Measurements from ENCODE around the gene RPN2. TPM values are rescaled to one million over a fixed set of nuclear protein-coding genes. Genes with fewer than 3 reads are reported as not detected.

RPN2 gene
- total RNA-seq, 1 donor from 2014 or later = 185 TPM

DNA sequence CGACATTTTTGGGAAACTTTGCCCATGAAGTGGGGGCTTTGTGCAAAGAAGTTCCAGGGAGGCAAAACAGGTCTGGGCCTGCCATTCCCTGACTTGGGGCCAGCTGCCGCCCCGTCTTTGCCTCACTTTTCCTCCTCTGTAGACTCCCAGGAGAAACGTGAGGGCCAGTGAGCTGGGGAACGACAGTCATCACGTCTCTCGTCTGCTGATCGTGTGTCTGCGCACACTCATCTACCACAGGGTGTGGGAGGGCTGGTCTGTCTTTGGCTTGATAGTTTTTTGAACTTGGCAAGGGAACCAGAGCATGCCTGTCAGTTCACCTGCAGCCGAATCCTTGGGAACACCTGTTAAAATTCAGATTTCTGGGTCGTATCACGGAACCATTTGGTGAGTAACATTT, 74.0 kb downstream of the RPN2 start:
- Mint-ChIP-seq H3K4me1 (ENCODE audit: low read depth) (no peaks in the 10 kb centered on the region), H3K27me3 (ENCODE audit: low read depth) (peaks cover 5% of the 10 kb centered on the region), H3K9me3 (ENCODE audit: low read depth) (peaks cover 7% of the 10 kb centered on the region), H3K4me3 (ENCODE audit: unreplicated experiment) (no peak overlapping the region), H3K36me3 (ENCODE audit: low read depth) (peaks cover 11% of the 10 kb centered on the region), H3K27ac (ENCODE audit: unreplicated experiment) (no peak overlapping the region)
- DNase-seq (ENCODE audit: low spot score) = no peak
- TF ChIP-seq, protein P1, sequence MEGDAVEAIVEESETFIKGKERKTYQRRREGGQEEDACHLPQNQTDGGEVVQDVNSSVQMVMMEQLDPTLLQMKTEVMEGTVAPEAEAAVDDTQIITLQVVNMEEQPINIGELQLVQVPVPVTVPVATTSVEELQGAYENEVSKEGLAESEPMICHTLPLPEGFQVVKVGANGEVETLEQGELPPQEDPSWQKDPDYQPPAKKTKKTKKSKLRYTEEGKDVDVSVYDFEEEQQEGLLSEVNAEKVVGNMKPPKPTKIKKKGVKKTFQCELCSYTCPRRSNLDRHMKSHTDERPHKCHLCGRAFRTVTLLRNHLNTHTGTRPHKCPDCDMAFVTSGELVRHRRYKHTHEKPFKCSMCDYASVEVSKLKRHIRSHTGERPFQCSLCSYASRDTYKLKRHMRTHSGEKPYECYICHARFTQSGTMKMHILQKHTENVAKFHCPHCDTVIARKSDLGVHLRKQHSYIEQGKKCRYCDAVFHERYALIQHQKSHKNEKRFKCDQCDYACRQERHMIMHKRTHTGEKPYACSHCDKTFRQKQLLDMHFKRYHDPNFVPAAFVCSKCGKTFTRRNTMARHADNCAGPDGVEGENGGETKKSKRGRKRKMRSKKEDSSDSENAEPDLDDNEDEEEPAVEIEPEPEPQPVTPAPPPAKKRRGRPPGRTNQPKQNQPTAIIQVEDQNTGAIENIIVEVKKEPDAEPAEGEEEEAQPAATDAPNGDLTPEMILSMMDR (IDR thresholded peaks at IDR 0.05) = no peak

DNA sequence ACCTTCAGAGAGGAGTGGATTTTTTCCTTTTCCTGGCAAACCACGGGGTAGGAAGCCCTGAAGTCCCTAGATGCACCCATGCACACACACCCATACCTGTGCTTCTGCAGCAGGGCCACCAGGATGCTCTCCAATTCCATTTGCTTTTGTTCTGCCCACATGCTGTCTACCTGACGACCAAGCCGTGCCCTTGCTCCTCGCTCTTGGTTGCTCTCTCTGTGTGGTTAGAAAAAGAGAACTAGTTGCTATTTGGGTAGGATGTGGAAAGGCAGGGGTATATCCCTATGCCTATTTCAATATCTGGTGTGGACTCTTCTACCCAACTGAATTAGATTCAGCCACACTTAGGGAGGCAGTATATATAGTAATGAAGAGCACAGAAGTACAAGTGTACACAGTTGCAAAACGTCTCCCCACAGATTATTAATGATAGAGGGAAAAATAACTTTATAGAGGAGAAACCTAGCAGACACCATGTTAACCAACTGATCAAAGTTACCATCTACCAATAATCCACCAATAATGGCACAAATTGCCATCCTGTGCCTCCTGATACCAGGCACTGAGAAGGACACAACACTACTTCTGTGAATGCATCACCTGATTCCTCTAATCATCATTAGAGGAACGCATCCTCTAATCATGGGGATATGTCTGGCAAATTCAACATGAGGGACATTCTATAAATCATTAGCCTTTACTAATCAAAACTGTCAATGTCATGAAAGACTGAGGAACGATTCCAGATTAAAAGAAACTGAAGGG, 75.2 kb downstream of the RPN2 start:
- DNase-seq (ENCODE audit: low spot score) = no peak
- TF ChIP-seq, protein P1 (IDR thresholded peaks at IDR 0.05) = no peak
- Mint-ChIP-seq H3K36me3 (ENCODE audit: low read depth) (peaks cover 6% of the 10 kb centered on the region), H3K9me3 (ENCODE audit: low read depth) (peaks cover 7% of the 10 kb centered on the region), H3K27me3 (ENCODE audit: low read depth) (peaks cover 13% of the 10 kb centered on the region), H3K27ac (ENCODE audit: unreplicated experiment) (no peak overlapping the region), H3K4me3 (ENCODE audit: unreplicated experiment) (no peak overlapping the region), H3K4me1 (ENCODE audit: low read depth) (no peaks in the 10 kb centered on the region)

DNA sequence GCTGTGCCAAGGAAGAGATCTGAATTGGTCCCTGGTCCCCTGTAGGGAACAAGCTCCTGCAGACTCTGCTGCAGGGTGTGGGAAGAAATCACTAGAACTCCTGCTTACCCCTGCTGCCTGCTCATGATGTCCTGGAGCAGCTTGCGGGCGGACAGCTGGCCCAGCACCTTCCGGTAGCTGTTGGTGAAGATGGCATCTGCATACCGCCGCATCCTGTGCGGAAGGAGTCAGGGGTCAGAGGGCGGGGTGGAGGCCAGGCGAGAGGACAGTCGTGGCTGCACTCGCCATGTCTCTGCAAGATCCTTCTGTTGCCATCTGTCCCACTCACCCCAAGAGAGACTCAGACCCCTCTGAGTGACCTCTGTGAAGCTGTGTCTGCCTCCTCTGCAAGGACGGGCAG, 77.2 kb downstream of the RPN2 start:
- H3K4me1 Mint-ChIP-seq (ENCODE audit: low read depth) = no peaks in the 10 kb centered on the region
- DNase-seq (ENCODE audit: low spot score) = no peak
- no peak overlapping the region for H3K27ac Mint-ChIP-seq (ENCODE audit: unreplicated experiment)
- peaks cover 32% of the 10 kb centered on the region for H3K27me3 Mint-ChIP-seq (ENCODE audit: low read depth)
- TF ChIP-seq, protein P1 (IDR thresholded peaks at IDR 0.05) = no peak
- peaks cover 4% of the 10 kb centered on the region for H3K36me3 Mint-ChIP-seq (ENCODE audit: low read depth)
- H3K9me3 Mint-ChIP-seq (ENCODE audit: low read depth) = peaks cover 7% of the 10 kb centered on the region
- H3K4me3 Mint-ChIP-seq (ENCODE audit: unreplicated experiment) = no peak overlapping the region

DNA sequence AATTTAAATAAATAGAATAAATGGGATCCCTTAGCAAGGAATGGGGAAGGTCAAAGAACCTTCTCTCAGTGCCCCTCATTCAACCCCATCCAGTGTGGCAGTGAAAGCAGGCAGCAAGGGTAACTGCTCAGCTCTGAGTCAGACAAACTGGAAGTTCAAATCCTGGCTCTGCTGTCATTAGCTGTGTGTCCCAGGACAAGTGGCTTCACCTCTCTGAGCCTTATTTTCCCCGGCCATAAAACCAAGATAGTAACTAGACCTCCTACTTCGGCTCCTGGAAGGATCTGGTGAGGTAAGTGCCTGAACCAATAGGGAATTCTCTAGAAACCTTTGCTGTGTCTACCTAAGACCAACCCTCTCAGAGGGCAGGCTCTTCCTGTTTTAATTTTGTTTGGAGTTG, 78.4 kb downstream of the RPN2 start:
- Mint-ChIP-seq H3K4me1 (ENCODE audit: low read depth) (no peaks in the 10 kb centered on the region), H3K27ac (ENCODE audit: unreplicated experiment) (no peak overlapping the region), H3K4me3 (ENCODE audit: unreplicated experiment) (no peak overlapping the region), H3K36me3 (ENCODE audit: low read depth) (peaks cover 4% of the 10 kb centered on the region), H3K27me3 (ENCODE audit: low read depth) (peaks cover 39% of the 10 kb centered on the region), H3K9me3 (ENCODE audit: low read depth) (peaks cover 7% of the 10 kb centered on the region)
- DNase-seq (ENCODE audit: low spot score) = no peak
- TF ChIP-seq, protein P1 (IDR thresholded peaks at IDR 0.05) = no peak

DNA sequence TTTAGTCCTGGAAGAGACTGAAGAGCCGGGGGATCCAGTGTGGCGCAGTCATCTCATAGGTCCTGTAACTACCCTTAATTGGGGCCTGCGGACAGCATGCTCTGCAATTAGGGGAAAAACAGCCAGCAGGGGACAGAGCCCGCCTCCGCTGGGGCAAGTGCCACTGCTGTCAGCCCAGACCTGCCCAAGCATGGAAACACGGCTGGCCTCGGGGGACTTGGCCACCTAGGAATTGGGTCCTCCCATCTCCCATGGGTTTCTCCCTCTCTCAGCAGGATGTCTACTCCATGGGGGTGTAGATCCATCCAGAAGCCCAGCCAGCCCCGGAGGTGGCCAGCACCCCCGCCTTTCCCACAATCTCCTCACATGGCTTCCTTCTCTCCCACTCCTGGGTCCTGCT, 78.9 kb downstream of the RPN2 start:
- H3K4me3 Mint-ChIP-seq (ENCODE audit: unreplicated experiment) = no peak overlapping the region
- H3K27me3 Mint-ChIP-seq (ENCODE audit: low read depth) = peaks cover 40% of the 10 kb centered on the region
- DNase-seq (ENCODE audit: low spot score) = no peak

More for the DNA sequence above, 78.9 kb downstream of the RPN2 start:
- peaks cover 7% of the 10 kb centered on the region for H3K9me3 Mint-ChIP-seq (ENCODE audit: low read depth)
- H3K36me3 Mint-ChIP-seq (ENCODE audit: low read depth) = peaks cover 4% of the 10 kb centered on the region
- no peak overlapping the region for H3K27ac Mint-ChIP-seq (ENCODE audit: unreplicated experiment)
- TF ChIP-seq, protein P1 (IDR thresholded peaks at IDR 0.05) = no peak
- H3K4me1 Mint-ChIP-seq (ENCODE audit: low read depth) = no peaks in the 10 kb centered on the region
